Thoracic aorta endothelial cell (primary cell): ENCODE results near the gene SIAH2. TPM values are rescaled to one million over a fixed set of nuclear protein-coding genes. Genes with fewer than 3 reads are reported as not detected.

Experiments
- total RNA-seq: library from RNA; depleted of rRNA; stranded (reverse); fragments of >200 nt; gene quantifications from 2 replicates; pipeline ENCODE4 v1.2.3, GENCODE V29; 2012

Gene SIAH2
- total RNA-seq = 18.7 and 20.5 TPM in 2 replicates

GRCh38 chr3:150763122-150763840, at the start of gene SIAH2:
TSS of gene SIAH2 (minus strand) at chr3:150763169. CDS start at chr3:150762849, 320 bp downstream.

DNA sequence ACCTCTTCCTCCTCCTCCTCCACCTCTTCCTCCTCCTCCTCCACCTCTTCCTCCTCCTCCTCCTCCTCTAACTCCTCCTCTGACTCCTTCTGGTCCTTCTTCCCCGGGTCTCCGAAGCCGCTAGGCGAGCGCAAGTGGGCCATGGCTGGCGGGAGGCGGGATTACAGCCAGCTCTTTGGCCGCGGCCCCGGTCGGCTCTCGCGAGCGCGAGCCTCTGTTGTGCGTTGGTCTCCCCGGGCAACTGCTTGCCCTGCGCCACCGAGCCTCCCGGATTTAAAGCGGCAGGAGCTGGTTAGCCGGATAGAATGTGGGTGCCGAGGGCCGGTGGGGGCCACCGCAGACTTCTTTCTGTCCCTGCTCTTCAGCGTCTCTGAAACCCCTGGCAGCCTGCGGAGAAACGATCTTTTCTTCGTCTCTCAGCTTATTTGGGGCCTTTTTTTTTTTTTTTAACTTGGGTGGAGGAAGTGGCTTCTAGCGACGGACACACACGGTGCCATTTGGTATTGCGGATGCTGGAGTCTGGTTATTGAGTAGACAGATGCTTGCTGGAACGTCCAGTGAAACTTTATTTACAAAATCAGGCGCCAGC, 59.1 kb downstream of the SIAH2 start, which contains the start of gene ERICH6:
Gene ERICH6 (minus strand): TSS at position 165 of the 589 bp plus-strand sequence. CDS start 22 bp downstream, at position 143.

Other genes starting within 250 kb of the SIAH2 start
- gene SERP1, start 216.7 kb downstream of the SIAH2 start, total RNA-seq = 171 and 184 TPM in 2 replicates
- gene EIF2A, start 216.4 kb downstream of the SIAH2 start, total RNA-seq = 279 and 306 TPM in 2 replicates
- gene SELENOT, start 159.8 kb downstream of the SIAH2 start, total RNA-seq = 237 and 240 TPM in 2 replicates
- not detected in 2 replicates for gene ERICH6, start 59.2 kb downstream of the SIAH2 start, total RNA-seq
- gene MINDY4B, start 142.3 kb upstream of the SIAH2 start, total RNA-seq = not detected in 2 replicates
- gene CLRN1, start 209.6 kb upstream of the SIAH2 start, total RNA-seq = not detected in 2 replicates